ENCODE measurements around the gene ADGRV1.

DNA sequence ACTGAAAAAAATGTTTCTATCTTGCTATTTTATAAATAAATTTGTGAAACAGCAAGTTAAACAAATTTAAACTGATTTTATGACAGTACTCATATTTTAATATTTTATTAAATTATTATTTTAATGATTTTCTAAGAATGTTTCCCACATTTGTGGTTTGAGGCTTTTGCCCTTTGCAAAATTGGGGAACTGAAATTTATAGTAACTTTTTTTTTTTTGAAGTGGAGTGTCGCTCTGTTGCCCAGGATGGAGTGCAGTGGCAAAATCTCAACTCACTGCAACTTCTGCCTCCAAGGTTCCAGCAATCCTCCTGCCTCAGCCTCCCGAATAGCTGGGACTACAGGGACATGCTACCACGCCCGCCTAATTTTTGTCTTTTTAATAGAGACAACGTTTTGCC lies 7.2 kb upstream of the ADGRV1 start:
- TF ChIP-seq POLR2AphosphoS5 (IDR thresholded peaks at IDR 0.05; ENCODE audit: borderline replicate concordance, low read depth, low read length) (no peak), FOXP2 (optimal IDR thresholded peaks at IDR 0.05; ENCODE audit: control extremely low read depth, extremely low read length, insufficient read depth) (no peak), EZH2 (IDR thresholded peaks at IDR 0.05) (no peak)

Data from SK-N-MC (cell line).